ENCODE data around the gene HSPB9.

GRCh38 chr17:42097691-42098631 is 24.6 kb upstream of the HSPB9 start, which contains the start of gene ZNF385C:
- TF ChIP-seq CTCF (IDR thresholded peaks at IDR 0.05): no peak
- TF ChIP-seq POLR2A (IDR thresholded peaks at IDR 0.05): no peak

All from vagina (tissue), 2 donors.